GM21737 (cell line): ENCODE data around the gene SULT1A2.
"Not testable (repeated sequence)": the region's sequence is repeated elsewhere in the genome, so short reads cannot be mapped to it uniquely, and the experiment has no call there.

ENCODE experiments used
- ATAC-seq: cut with Tn5 transposase; IDR thresholded peaks from one replicate; pipeline ENCODE4 v1.9.1; 2021; ENCODE audit warnings: mild to moderate bottlenecking, moderate library complexity; ENCODE audit not compliant: unreplicated experiment

SULT1A2 gene

DNA sequence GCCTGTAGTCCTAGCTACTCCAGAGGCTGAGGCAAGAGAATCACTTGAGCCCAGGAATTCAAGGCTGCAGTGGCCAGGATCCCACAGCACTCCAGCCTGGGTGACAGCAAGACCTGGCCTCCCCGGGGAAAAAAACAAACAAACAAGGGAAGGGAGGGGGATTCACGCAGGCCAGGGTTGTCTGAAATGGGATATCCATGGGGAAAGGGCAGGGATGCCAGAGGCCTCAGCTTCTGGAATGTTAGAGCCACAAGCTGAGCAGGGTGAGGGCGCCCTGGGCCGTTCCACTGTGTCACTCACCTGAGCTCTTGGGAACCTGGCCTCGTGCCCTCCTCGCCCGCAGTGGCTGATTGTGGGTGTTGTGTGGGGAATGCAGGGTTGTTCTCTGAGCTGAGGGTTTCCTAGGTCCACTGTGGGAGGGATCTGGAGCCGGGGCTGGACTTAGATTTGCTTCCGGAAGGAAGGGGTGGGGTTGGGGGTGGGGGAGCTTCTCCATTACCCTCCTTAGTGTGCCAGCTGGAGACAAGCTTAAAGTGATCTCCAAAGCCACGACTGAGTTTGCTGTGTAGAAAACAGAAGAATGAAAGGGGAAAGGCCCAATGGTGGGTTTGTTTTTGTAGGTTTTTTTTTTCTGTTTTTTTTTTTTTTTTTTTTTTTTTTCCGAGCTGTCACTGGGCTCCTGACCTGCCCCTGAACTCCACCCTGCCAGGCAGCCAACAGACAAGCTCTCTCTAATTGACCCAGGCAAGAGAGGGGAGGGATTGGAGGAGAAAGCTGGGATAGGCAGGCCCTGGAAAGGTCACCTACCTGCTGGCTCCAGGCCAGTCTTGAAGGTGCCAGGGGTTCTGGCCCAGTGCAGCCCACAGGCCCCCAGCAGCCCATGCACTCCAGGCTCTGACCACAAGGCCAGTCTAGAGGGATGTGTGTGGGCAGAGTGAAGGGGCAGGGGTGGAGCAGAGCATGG lies 13.1 kb upstream of the SULT1A2 start, which contains the start of gene SULT1A1:
TSS of gene SULT1A1 (minus strand) at position 414 of the 964 bp plus-strand sequence. CDS start 1,189 bp downstream, outside the sequence.
- ATAC-seq, result no peak

GRCh38 chr16:28608867-28609596 lies 12.2 kb upstream of the SULT1A2 start:
- not testable (repeated sequence) for ATAC-seq

DNA sequence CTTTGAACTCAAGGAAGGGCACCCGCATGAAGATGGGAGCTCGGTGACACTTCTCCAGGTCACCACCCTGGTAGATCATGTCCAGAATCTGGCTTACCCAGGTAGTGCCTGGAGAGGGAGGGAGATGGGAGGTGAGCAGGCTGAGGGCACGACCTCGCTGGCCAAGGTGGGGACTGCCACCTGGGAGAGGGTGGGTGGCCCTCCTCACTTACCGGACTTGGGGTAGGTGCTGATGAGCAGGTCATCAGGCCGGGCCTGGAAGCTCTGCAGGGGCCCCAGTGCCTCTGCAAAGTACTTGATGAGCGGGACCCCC lies 11.6 kb upstream of the SULT1A2 start:
- not testable (repeated sequence) for ATAC-seq

DNA sequence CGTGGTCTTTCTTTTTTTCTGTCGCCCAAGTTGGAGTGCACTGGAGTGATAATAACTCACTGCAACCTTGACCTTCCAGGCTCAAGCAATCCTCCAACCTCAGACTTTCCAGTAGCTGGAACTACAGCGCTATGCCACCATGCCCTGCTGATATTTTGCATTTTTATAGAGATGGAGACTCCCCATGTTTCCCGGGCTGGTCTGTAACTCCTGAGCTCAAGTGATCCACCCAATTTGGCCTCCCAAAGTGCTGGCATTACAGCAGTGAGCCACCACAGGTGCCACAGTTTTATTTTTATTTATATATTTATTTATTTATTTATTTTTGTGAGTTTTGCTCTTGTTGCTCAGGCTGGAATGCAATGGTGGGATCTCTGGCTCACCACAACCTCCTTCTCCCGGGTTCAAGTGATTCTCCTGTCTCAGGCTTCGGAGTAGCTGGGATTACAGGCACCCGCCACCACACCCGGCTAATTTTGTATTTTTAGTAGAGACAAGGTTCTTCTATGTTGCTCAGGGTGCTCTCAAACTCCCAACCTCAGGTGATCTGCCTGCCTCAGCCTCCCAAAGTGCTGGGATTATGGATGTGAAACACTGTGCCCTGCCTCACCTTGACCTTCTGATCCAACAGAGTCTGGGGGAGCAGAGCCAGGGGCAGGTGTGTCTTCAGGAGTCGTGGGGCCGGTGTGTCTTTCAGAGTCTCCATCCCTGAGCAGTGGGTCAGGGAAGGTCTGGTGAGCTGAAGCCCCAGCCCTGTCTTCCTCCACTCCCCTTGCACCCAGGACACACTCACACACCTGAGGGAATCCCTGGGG lies 11.0 kb upstream of the SULT1A2 start:
- not testable (repeated sequence) for ATAC-seq

DNA sequence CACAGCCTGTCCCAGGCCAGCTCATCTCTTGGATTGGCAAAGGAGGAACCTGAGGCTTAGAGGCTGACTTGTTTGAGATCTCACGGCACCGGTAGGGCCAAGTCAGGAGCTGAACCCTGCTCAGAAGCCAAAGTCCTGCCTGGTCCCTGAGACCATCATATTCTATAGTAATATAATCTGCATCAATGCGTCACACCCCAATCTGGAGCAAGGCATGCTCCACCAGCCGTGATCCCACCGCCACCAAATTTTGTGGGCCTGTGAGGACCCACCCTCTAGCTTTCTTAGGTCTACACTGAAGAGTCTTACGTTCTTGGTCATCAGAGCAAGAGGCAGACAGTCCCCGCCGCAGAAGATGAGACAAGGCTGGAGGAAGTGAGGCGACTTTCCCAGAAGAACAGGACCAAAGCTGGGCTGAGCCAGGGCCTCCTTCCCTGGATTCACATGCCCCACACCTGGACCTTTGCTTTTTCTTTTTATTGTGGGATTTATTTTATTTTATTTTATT lies 10.3 kb upstream of the SULT1A2 start:
- no peak for ATAC-seq

DNA sequence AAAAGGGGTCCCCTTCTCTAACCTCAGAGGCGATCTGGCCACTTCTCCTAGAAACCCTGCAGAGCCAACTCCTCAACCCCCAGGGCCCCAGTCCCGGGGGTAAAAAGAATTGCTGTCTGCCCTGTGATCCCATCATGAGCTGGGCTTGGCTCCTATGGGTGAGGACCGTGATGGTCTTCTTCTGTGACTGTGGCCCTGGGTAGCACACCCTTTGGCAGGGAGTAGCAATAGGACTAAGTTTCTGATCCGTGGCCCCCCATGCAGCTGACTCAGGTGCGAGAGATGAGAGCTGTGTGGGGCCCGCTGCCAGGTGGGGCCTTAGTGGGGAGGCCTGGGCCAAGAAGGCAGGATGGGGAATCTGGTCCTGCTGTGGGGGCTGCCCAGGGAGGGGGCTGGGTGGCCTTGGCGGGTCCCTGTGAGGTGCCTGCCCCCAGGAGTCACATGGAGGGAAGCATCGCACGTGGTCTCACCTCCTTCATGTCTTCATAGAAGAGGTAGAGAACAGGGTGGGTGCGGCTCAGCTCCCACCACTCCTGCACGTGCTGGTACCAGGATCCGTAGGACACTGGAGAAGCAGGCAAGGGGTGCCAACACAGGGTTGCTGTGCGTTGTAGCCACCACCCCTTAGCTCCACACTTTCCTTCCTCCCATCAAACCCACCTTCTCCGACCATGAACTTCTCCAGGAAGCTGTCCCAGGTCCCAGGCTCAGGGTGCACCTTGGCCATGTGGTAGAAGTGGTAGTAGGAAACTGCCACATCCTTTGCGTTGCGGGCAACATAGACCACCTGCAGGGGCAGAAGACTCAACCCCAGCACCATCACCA lies 9.7 kb upstream of the SULT1A2 start:
- no peak for ATAC-seq

GRCh38 chr16:28604186-28604565 lies 7.3 kb upstream of the SULT1A2 start:
- ATAC-seq, result no peak

GRCh38 chr16:28603381-28604185 lies 6.7 kb upstream of the SULT1A2 start:
- ATAC-seq, result no peak

GRCh38 chr16:28602529-28602928 lies 5.7 kb upstream of the SULT1A2 start:
- ATAC-seq, result no peak

GRCh38 chr16:28602062-28602461 lies 5.2 kb upstream of the SULT1A2 start:
- not testable (repeated sequence) for ATAC-seq

DNA sequence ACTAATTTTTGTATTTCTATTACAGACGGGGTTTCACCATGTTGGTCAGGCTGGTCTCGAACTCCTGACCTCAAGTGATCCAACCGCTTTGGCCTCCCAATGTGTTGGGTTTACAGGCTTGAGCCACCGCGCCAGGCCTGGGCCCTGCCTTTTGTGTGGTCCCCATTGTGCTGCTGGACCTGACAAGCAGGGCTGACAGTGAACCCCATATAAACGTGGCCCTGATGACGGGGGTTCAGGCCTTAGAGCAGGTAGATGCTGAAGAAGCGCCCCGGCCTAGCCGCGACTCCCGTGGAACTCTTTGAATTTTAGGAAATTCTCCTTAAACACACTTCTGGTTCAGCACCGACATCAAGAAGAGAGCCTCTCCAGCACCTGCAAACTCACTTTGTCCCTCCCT lies 4.7 kb upstream of the SULT1A2 start:
- ATAC-seq, result not testable (repeated sequence)

DNA sequence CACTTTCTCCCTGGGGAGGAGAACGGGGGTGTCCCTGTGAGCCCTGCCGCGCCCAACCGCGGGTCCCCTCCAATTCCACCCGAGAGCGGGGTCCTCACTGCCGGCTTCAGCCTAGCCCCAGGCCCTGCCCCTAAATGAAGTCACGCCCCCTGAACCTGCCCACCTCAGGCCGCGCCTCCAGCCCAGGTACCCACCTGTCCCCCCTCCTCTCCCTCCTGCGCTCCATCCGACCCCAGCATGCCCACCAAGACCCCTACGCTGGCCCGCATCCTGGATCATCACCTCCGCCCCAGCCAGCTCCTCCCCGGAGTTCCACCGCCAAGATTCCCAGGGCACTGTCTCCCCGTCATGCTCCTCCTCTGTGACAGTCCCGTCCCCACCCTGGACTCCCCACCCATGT lies 4.1 kb upstream of the SULT1A2 start:
- ATAC-seq, result not testable (repeated sequence)

GRCh38 chr16:28599377-28600285 lies 2.8 kb upstream of the SULT1A2 start:
- ATAC-seq, result not testable (repeated sequence)

- ATAC-seq, result no peak
Observed at GRCh38 chr16:28597692-28598261, 927 bp upstream of the SULT1A2 start.

GRCh38 chr16:28596115-28596630 lies 677 bp downstream of the SULT1A2 start:
- ATAC-seq, result no peak

GRCh38 chr16:28595451-28595850 lies 1.4 kb downstream of the SULT1A2 start:
- not testable (repeated sequence) for ATAC-seq

DNA sequence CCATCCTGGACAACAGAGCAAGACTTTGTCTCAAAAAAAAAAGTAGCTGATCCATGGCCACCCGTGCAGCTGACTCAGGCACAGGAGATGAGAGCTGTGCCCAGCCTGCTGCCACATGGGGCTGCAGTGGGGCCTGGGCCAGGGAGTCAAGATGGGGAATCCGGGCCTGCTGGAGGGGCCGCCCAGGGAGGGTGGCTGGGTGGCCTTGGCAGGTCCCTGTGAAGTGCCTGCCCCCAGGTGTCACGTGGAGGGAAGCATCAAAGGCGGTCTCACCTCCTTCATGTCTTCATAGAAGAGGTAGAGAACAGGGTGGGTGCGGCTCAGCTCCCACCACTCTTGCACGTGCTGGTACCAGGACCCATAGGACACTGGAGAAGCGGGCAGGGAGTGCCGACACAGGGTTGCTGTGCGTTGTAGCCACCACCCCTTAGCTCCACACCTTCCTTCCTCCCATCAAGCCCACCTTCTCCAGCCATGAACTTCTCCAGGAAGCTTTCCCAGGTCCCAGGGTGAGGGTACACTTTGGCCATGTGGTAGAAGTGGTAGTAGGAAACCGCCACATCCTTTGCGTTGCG lies 3.8 kb downstream of the SULT1A2 start:
- ATAC-seq, result no peak
